Left lung (tissue), 10 donors: ENCODE measurements around the gene GLYATL3. TPM values are rescaled to one million over a fixed set of nuclear protein-coding genes. Genes with fewer than 3 reads are reported as not detected.

Source experiments
- ATAC-seq: fragments of 200-7000 bp; cut with Tn5 transposase; one replicate; pipeline ENCODE4 v1.9.1; 2020; ENCODE audit warnings: moderate library complexity
- DNase-seq, 4 donors: peaks; one replicate each; pipeline ENCODE4 v3.0.0-alpha.2; 2013 to 2020
- H3K27ac ChIP-seq, 2 donors: fragments of 200-600 bp; sonication (generic) in 1 of 2; one replicate each; pipeline versions ENCODE4 v1.5.0 to v1.8.0; 2020 to 2021
- H3K27me3 ChIP-seq, 2 donors: fragments of 200-600 bp; sonication (generic) in 1 of 2; one replicate each; pipeline versions ENCODE4 v1.5.0 to v1.8.0; 2020 to 2021
- H3K36me3 ChIP-seq, 2 donors: fragments of 200-600 bp; sonication (generic) in 1 of 2; one replicate each; pipeline versions ENCODE4 v1.5.0 to v1.8.0; 2020 to 2021
- H3K4me1 ChIP-seq, 2 donors: fragments of 200-600 bp; one replicate each; pipeline ENCODE4 v1.8.0; 2021
- H3K4me3 ChIP-seq, 2 donors: fragments of 200-600 bp; sonication (generic) in 1 of 2; one replicate each; pipeline versions ENCODE4 v1.5.0 to v1.8.0; 2020 to 2021; ENCODE audit warnings: mild to moderate bottlenecking in 1 of 2
- H3K9me3 ChIP-seq, 2 donors: fragments of 200-600 bp; sonication (generic) in 1 of 2; one replicate each; pipeline versions ENCODE4 v1.5.0 to v1.8.0; 2020 to 2021
- intact Hi-C, 2 donors: fragments of 100-400 bp; cut with DNase I; formaldehyde crosslinking; loops; one replicate each; pipeline versions ENCODE4 v1.11.2 to v1.14.2; 2022
- polyA plus RNA-seq, 6 donors: library from polyadenylated mRNA; unstranded; fragments of 120-200 nt; gene quantifications; one replicate each; pipeline ENCODE4 v1.2.1, GENCODE V29; 2013; ENCODE audit not compliant: insufficient read length in 6 of 6
- total RNA-seq, 2 donors: library from RNA; stranded (reverse); fragmentation: NEBNext Ultra II Directional; extraction: Animal tissue kit (Norgen Biotek cat#: 25700); gene quantifications; one replicate each; pipeline ENCODE4 v1.2.1, GENCODE V29; 2021
- TF ChIP-seq, protein P1 (sequence below), 2 donors: fragments of 200-600 bp; sonication (generic) in 1 of 2; IDR thresholded peaks; one replicate each; pipeline versions ENCODE4 v1.5.0 to v1.8.0; 2021; ENCODE audit warnings: antibody characterized with exemption in 2 of 2
- donor health status: DM: no; HTN: yes; CAD: no.
- donor health status: DM: no; HTN: no; CAD: no.

GLYATL3 gene
- total and polyA plus RNA-seq, 8 donors: not detected

DNA sequence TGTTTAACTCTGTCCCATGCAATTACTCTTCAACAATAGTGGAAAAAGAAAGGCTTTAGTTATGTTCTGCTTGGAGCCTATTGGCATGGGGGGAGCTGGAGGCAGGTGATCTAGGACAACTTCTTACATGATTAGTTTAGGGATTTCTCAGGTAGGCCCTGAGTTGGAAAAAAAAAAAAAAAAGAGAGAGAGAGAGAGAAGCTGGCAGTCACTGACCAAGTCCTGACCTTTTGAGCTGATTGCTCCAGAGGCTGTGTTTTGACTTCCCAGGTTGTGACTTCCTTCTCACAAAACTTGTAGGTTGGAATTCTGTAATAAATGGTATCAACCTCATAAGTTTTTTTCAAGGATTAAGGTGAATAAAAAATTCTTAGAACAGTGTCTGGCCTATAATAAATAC is 58.5 kb downstream of the GLYATL3 start:
- Histone ChIP-seq H3K36me3 (no peaks in the 10 kb centered on the region), H3K9me3 (no peaks in the 10 kb centered on the region), H3K27ac (no peak overlapping the region), H3K4me3 (no peak overlapping the region), H3K27me3 (peaks cover 0 to 1% of the 10 kb centered on the region in 2 donors), H3K4me1 (no peaks in the 10 kb centered on the region)
- TF ChIP-seq, protein P1, sequence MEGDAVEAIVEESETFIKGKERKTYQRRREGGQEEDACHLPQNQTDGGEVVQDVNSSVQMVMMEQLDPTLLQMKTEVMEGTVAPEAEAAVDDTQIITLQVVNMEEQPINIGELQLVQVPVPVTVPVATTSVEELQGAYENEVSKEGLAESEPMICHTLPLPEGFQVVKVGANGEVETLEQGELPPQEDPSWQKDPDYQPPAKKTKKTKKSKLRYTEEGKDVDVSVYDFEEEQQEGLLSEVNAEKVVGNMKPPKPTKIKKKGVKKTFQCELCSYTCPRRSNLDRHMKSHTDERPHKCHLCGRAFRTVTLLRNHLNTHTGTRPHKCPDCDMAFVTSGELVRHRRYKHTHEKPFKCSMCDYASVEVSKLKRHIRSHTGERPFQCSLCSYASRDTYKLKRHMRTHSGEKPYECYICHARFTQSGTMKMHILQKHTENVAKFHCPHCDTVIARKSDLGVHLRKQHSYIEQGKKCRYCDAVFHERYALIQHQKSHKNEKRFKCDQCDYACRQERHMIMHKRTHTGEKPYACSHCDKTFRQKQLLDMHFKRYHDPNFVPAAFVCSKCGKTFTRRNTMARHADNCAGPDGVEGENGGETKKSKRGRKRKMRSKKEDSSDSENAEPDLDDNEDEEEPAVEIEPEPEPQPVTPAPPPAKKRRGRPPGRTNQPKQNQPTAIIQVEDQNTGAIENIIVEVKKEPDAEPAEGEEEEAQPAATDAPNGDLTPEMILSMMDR (IDR thresholded peaks at IDR 0.05): no peak
- ATAC-seq (no peak), DNase-seq (no peak)
- intact Hi-C loops: no loop called here

GRCh38 chr6:49563006-49563886 is 63.5 kb downstream of the GLYATL3 start:
- Histone ChIP-seq H3K4me3 (no peak overlapping the region), H3K9me3 (peaks cover 0 to 6% of the 10 kb centered on the region in 2 donors), H3K4me1 (no peaks in the 10 kb centered on the region), H3K27ac (no peak overlapping the region), H3K36me3 (no peaks in the 10 kb centered on the region), H3K27me3 (no peaks in the 10 kb centered on the region)
- ATAC-seq: no peak
- no peak for DNase-seq
- intact Hi-C loops: no loop called here
- TF ChIP-seq, protein P1 (IDR thresholded peaks at IDR 0.05): no peak

GRCh38 chr6:49564552-49564951 is 64.8 kb downstream of the GLYATL3 start:
- intact Hi-C loops: no loop called here
- Histone ChIP-seq H3K4me3 (no peak overlapping the region), H3K27ac (no peak overlapping the region), H3K36me3 (no peaks in the 10 kb centered on the region), H3K9me3 (peaks cover 0 to 6% of the 10 kb centered on the region in 2 donors), H3K4me1 (no peaks in the 10 kb centered on the region), H3K27me3 (no peaks in the 10 kb centered on the region)
- TF ChIP-seq, protein P1 (IDR thresholded peaks at IDR 0.05): no peak
- ATAC-seq: no peak
- DNase-seq: no peak

DNA sequence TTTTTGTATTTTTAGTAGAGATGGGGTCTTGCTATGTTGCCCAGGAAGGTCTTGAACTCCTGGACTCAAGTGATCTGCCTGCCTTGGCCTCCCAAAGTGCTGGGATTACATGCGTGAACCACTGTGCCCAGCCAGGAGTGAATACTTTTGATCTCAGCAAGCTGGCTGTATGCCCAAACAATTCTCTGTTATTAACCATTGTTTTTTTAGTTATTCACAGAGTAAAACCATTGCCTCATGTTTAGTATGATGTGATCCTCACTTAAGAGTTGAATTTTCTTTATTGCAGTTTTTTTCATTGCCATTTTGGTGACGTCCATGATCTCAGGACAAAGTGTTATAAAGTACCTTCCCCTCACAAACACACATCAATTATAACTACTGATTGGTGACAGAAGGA is 65.5 kb downstream of the GLYATL3 start:
- ATAC-seq (no peak), DNase-seq (no peak)
- TF ChIP-seq, protein P1 (IDR thresholded peaks at IDR 0.05): no peak
- Histone ChIP-seq H3K4me1 (no peaks in the 10 kb centered on the region), H3K27ac (no peak overlapping the region), H3K4me3 (no peak overlapping the region), H3K27me3 (no peaks in the 10 kb centered on the region), H3K36me3 (no peaks in the 10 kb centered on the region), H3K9me3 (peaks cover 0 to 6% of the 10 kb centered on the region in 2 donors)
- intact Hi-C loops: no loop called here

GRCh38 chr6:49565855-49566254 is 66.1 kb downstream of the GLYATL3 start:
- intact Hi-C loops: no loop called here
- peak in 1 of 4 donors; percentile 9 for DNase-seq

More at GRCh38 chr6:49565855-49566254, 66.1 kb downstream of the GLYATL3 start:
- Histone ChIP-seq H3K36me3 (no peaks in the 10 kb centered on the region), H3K27me3 (no peaks in the 10 kb centered on the region), H3K9me3 (peaks cover 0 to 6% of the 10 kb centered on the region in 2 donors), H3K4me1 (no peaks in the 10 kb centered on the region), H3K27ac (no peak overlapping the region), H3K4me3 (no peak overlapping the region)
- TF ChIP-seq, protein P1 (IDR thresholded peaks at IDR 0.05): no peak
- ATAC-seq: no peak
